HEK293 (cell line): ENCODE measurements around the gene DNAH6.

Experiments
- HOXD13 ChIP-seq: sonication (generic); formaldehyde crosslinking; IDR thresholded peaks from 2 replicates; pipeline ENCODE4 v1.8.0; 2022; ENCODE audit warnings: missing genetic modification reagents, borderline replicate concordance
- SP2 ChIP-seq: fragments of 450-650 bp; formaldehyde crosslinking; IDR thresholded peaks from 2 replicates; pipeline ENCODE4 v1.5.1; 2016; ENCODE audit warnings: missing biosample characterization, missing genetic modification characterization
- ZBTB20 ChIP-seq: fragments of 450-650 bp; formaldehyde crosslinking; IDR thresholded peaks from 2 replicates; pipeline ENCODE4 v1.5.1; 2016; ENCODE audit warnings: missing biosample characterization, missing genetic modification characterization
- ZNF140 ChIP-seq: fragments of 450-650 bp; formaldehyde crosslinking; IDR thresholded peaks from 2 replicates; pipeline ENCODE4 v1.5.1; 2016; ENCODE audit warnings: missing biosample characterization, missing genetic modification characterization
- ZNF239 ChIP-seq: fragments of 450-650 bp; formaldehyde crosslinking; IDR thresholded peaks from 2 replicates; pipeline ENCODE4 v1.5.1; 2016; ENCODE audit warnings: missing biosample characterization, missing genetic modification characterization
- ZNF324 ChIP-seq: fragments of 450-650 bp; formaldehyde crosslinking; IDR thresholded peaks from 2 replicates; pipeline ENCODE4 v1.5.1; 2016; ENCODE audit warnings: missing biosample characterization, missing genetic modification characterization
- ZNF37A ChIP-seq: fragments of 450-650 bp; IDR thresholded peaks from 2 replicates; pipeline ENCODE4 v1.5.1; 2018; ENCODE audit warnings: missing biosample characterization, missing genetic modification characterization
- TF ChIP-seq, protein P1 (sequence below): sonication (generic); formaldehyde crosslinking; IDR thresholded peaks from 2 replicates; pipeline ENCODE4 v1.8.1; 2022; ENCODE audit warnings: mild to moderate bottlenecking, moderate library complexity, missing genetic modification reagents
- TF ChIP-seq, protein P2 (sequence below): fragments of 450-650 bp; formaldehyde crosslinking; IDR thresholded peaks from 2 replicates; pipeline ENCODE4 v1.5.1; 2016; ENCODE audit warnings: missing biosample characterization, missing genetic modification characterization
- TF ChIP-seq, protein P3 (sequence below): fragments of 450-650 bp; formaldehyde crosslinking; IDR thresholded peaks from 2 replicates; pipeline ENCODE4 v1.5.1; 2016; ENCODE audit warnings: missing biosample characterization, missing genetic modification characterization

DNA sequence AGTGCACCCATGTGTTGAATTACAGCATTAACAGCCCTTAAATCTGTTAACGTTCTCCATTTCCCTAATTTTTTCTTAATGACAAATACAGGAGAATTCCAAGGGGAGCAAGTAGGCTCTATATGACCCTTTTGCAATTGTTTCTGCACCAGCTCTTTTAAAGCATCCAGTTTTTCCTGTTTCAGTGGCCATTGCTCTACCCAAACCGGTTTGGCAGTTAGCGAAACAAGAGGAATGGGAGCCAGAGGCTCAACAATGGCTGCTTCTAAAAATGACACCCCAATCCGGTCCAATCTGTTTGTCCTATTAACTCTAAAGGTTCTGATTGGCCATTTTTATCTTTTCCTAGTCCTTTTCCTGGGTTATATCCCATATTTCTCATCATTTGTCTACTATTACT is 42.1 kb upstream of the DNAH6 start:
- TF ChIP-seq ZBTB20 (tag by site-specific recombination) = no peak
- TF ChIP-seq, protein P1, sequence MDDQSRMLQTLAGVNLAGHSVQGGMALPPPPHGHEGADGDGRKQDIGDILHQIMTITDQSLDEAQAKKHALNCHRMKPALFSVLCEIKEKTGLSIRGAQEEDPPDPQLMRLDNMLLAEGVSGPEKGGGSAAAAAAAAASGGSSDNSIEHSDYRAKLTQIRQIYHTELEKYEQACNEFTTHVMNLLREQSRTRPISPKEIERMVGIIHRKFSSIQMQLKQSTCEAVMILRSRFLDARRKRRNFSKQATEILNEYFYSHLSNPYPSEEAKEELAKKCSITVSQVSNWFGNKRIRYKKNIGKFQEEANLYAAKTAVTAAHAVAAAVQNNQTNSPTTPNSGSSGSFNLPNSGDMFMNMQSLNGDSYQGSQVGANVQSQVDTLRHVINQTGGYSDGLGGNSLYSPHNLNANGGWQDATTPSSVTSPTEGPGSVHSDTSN (CRISPR knock-in tag) = no peak
- TF ChIP-seq ZNF140 (tag by site-specific recombination) = no peak
- TF ChIP-seq, protein P2, sequence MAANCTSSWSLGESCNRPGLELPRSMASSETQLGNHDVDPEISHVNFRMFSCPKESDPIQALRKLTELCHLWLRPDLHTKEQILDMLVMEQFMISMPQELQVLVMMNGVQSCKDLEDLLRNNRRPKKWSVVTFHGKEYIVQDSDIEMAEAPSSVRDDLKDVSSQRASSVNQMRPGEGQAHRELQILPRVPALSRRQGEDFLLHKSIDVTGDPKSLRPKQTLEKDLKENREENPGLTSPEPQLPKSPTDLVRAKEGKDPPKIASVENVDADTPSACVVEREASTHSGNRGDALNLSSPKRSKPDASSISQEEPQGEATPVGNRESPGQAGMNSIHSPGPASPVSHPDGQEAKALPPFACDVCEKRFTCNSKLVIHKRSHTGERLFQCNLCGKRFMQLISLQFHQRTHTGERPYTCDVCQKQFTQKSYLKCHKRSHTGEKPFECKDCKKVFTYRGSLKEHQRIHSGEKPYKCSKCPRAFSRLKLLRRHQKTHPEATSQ = no peak
- TF ChIP-seq, protein P3, sequence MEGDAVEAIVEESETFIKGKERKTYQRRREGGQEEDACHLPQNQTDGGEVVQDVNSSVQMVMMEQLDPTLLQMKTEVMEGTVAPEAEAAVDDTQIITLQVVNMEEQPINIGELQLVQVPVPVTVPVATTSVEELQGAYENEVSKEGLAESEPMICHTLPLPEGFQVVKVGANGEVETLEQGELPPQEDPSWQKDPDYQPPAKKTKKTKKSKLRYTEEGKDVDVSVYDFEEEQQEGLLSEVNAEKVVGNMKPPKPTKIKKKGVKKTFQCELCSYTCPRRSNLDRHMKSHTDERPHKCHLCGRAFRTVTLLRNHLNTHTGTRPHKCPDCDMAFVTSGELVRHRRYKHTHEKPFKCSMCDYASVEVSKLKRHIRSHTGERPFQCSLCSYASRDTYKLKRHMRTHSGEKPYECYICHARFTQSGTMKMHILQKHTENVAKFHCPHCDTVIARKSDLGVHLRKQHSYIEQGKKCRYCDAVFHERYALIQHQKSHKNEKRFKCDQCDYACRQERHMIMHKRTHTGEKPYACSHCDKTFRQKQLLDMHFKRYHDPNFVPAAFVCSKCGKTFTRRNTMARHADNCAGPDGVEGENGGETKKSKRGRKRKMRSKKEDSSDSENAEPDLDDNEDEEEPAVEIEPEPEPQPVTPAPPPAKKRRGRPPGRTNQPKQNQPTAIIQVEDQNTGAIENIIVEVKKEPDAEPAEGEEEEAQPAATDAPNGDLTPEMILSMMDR = no peak
- no peak for TF ChIP-seq ZNF239 (tag by site-specific recombination)
- no peak for TF ChIP-seq ZNF324
- no peak for TF ChIP-seq SP2 (tag by site-specific recombination)
- TF ChIP-seq HOXD13 (CRISPR knock-in tag) = no peak
- no peak for TF ChIP-seq ZNF37A (tag by site-specific recombination)
